AG09309 (cell line): ENCODE measurements around the gene ATP6V1G1.

Source experiments
- DNase-seq: peaks from one replicate; pipeline ENCODE4 v3.0.0-alpha.2; 2010; ENCODE audit warnings: low read depth
- H3K4me3 ChIP-seq: 2 replicates; pipeline ENCODE4 v1.5.1; 2011; ENCODE audit warnings: mild to moderate bottlenecking, low read depth, low read length, moderate library complexity; ENCODE audit not compliant: control insufficient read depth
- CTCF ChIP-seq: IDR thresholded peaks from 2 replicates; pipeline ENCODE4 v1.5.1; 2011; ENCODE audit warnings: mild to moderate bottlenecking, low read depth, low read length, inconsistent platforms; ENCODE audit not compliant: insufficient read depth, control insufficient read depth; ENCODE audit errors: missing control alignments

Gene ATP6V1G1

DNA sequence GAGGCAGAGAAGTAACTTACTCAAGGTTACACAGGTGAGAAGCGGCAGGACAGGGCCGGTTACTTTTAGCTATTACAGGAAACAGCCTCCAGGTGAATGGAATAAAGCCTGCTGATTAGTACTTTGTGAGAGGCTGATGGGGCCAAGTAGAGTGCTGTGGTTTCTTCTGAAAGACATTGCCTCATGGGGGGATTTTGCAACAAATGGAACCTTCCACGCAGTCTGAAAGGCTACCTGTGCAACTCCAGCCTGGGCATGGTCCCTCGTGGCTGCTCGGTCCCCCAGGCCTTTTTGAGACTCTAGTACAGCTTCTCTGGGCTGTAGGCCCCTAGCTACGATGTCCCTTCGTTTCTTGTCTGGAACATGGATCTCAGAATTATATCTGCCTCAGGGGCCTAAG is 25.5 kb downstream of the ATP6V1G1 start:
- no peak for TF ChIP-seq CTCF
- no peak for DNase-seq
- no peak overlapping the region for H3K4me3 ChIP-seq

DNA sequence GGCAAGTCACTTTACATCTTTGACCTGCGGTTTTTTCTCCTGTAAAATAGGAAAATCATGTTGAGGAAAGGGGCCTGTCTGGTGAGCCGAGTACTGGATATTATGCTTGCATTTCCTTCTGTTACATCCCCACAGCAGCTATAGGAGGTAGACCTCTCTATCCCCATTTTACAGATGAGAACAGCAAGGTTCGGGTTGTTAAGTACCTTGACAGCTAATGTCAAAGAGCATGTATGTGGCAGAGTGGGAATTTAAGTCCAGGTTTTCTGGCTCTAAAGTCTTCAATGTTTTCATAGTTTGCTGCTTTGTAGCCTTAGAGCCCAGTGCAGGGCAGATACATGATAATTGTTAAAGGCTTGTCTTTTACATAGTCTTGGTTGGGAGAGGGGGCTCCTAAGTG is 26.4 kb downstream of the ATP6V1G1 start:
- no peak overlapping the region for H3K4me3 ChIP-seq
- no peak for TF ChIP-seq CTCF
- no peak for DNase-seq

- no peak for TF ChIP-seq CTCF
- no peak for DNase-seq
- H3K4me3 ChIP-seq = no peak overlapping the region
Observed at GRCh38 chr9:114614373-114614772, 26.8 kb downstream of the ATP6V1G1 start.

DNA sequence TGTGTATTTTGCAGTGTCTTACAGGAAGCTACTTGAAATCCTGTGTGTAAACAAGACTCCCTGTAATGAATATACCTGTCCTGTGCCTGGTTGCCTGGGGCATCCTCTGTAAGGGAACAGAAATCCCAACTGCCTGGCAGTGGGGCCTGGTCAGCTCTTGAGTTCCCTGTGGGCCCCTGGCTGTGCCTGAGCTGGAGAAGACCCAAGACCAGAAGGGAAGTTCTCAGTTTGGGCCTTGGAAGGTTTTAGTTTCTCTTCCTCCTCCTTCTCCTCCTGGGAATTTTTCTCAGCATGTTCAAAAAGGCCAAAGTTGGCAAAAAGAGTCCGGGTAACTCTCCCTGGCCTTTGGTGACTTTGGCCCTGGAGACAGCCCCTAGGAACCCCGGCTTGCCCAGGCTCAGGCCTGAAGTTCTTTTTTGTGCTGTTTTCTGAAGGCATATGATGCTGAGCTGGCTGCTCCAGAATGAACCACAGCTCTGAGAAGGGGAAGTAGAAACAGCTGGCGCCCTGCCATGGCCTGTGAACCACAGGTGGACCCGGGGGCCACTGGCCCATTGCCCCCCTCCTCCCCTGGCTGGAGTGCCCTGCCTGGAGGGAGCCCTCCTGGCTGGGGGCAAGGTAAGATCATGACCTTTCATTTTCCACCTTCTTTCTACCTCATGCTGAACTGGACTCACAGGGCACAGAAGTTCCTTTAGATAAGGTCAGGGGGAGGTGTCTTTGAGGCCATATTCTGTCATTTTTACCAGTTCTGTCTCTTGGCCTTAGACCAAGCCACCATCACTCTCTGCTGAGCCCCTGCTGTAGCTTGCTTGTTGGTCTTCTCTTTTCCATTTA is 29.3 kb downstream of the ATP6V1G1 start:
- H3K4me3 ChIP-seq = no peak overlapping the region
- TF ChIP-seq CTCF = no peak
- DNase-seq = no peak

DNA sequence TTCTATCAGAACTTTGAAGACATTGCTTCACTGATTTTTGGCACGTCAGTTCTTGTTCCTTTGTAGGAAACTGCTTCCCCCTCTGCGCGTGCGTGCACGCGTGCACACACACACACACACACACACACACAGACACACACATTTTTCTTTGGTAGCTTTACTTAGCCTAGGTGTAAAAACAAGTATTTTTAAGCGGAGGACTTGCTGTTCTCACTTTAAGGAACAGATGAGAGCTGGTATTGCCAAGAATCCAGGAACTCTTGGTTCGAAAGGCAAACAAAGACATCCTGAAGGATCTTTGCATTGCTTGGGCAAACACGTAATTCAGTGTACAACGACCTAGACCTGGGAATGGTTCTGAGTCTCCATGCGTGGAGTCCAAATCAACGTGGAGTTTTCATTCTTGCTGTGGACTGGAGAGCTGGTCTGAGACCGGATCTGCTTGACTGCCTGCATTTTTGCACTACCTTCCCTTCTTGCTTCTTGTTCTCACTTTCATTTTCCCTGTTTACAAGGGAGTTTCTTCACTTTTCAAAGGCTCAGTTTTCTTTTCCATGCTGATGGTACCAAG is 31.7 kb downstream of the ATP6V1G1 start:
- no peak for TF ChIP-seq CTCF
- no peak overlapping the region for H3K4me3 ChIP-seq
- DNase-seq = no peak

DNA sequence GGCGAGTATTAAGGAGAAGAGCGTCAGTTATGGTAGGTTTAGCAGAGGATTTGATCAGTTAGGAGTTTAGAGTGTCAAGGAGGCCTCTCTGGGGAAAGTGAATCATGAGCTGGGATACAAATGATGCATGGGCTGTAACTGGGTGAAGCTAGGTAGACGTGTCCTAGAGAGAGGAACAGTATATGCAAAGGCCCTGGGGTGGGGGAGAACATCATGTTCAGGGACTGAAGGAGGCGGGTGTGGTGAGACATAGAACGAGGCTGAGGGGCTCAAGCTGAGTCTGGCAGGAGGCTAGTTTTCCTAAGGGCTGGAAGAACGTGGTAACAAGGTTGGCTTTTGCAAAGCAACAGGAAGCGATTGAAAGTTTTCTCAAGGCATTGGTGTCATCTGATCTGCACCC is 34.0 kb downstream of the ATP6V1G1 start:
- no peak for DNase-seq
- no peak for TF ChIP-seq CTCF
- H3K4me3 ChIP-seq = no peak overlapping the region
